GM13977 (cell line): Measurements from ENCODE around the gene SORL1.

Experiments used
- DNase-seq: peaks from one replicate; pipeline ENCODE4 v3.0.0; 2012; ENCODE audit warnings: low spot score
- CTCF ChIP-seq: IDR thresholded peaks from 2 replicates; pipeline ENCODE4 v1.5.1; 2012; ENCODE audit warnings: mild to moderate bottlenecking, control low read depth; ENCODE audit not compliant: insufficient read depth; ENCODE audit errors: extremely low read depth, missing control alignments
- in situ Hi-C: fragments of 300-500 bp; cut with MboI; formaldehyde crosslinking; loops from one replicate; pipeline ENCODE4 v1.12.0; 2022; ENCODE audit warnings: low sequenced_read_pairs, low pct_unique_long_range_greater_than_20kb, mixed read lengths, inconsistent platforms; ENCODE audit not compliant: unreplicated experiment

Gene SORL1

DNA sequence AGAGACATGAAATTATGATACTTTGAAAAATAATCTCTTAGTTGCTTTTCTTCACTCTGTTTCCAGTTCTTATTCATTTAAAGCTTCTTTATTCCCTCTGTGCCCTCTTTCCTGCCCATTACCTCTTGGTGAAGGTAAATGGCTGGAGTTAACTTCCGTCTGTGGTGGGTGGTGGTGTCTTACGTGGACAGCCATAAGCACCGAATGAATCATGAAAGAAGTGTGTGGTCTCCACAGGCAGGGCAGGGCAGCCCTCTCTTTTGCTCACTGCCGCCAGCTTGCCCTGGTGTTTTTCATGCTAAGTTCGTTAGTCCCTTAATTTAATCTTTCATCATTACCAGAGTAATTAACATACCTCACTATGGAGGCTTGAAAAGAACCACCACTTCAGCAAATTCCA is 99.3 kb downstream of the SORL1 start:
- no peak for TF ChIP-seq CTCF
- in situ Hi-C loops: no loop called here
- DNase-seq: no peak

GRCh38 chr11:121552154-121552553 is 100.0 kb downstream of the SORL1 start:
- in situ Hi-C loops: no loop called here
- TF ChIP-seq CTCF: no peak
- DNase-seq: no peak

DNA sequence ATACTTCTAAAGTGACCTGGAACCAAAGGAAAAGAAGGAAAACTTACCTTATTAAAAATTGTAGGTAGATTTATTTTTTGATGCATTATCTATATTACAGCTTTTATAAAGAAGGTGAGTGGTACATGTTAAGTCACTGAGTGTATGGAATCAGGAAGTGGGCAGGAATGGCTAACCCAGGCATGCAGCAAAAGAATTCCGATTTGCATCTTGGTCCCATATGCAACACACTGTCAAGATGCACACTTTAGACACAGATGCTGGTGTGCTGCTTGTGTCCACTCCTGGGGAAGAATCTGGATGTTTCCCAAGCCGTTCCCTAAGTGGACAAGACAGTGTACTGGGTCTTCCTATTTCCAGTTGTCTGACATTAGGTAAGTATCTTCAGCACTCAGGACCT is 100.5 kb downstream of the SORL1 start:
- in situ Hi-C loops: no loop called here
- no peak for TF ChIP-seq CTCF
- no peak for DNase-seq

DNA sequence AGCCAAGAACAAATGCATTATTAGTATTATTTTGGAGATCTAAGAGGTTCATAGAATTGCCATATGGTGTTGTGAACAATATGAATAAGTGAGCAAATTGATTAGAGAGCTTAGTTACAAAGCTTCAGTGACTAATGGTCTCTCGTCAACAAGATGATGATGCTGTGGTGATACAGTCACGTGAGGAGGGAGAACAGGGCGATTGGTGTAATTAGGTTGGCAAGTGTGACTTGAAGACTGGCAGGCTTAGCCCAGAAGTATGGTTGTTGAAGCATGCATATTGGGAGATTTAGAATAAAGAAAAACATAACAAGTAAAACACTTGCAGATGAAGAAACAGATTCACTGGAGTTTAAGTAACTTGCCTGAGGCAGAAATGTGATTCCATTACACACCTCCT is 101.3 kb downstream of the SORL1 start:
- in situ Hi-C loops: no loop called here
- no peak for DNase-seq
- no peak for TF ChIP-seq CTCF

GRCh38 chr11:121553806-121554205 is 101.7 kb downstream of the SORL1 start:
- in situ Hi-C loops: no loop called here
- no peak for DNase-seq
- no peak for TF ChIP-seq CTCF

GRCh38 chr11:121554552-121554951 is 102.4 kb downstream of the SORL1 start:
- TF ChIP-seq CTCF: no peak
- in situ Hi-C loops: no loop called here
- no peak for DNase-seq

- TF ChIP-seq CTCF: no peak
- DNase-seq: no peak
These were observed 103.0 kb downstream of the SORL1 start for GRCh38 chr11:121555121-121555520.

More at GRCh38 chr11:121555121-121555520, 103.0 kb downstream of the SORL1 start:
- in situ Hi-C loops: no loop called here
